ENCODE measurements around the gene C2CD4B.

DNA sequence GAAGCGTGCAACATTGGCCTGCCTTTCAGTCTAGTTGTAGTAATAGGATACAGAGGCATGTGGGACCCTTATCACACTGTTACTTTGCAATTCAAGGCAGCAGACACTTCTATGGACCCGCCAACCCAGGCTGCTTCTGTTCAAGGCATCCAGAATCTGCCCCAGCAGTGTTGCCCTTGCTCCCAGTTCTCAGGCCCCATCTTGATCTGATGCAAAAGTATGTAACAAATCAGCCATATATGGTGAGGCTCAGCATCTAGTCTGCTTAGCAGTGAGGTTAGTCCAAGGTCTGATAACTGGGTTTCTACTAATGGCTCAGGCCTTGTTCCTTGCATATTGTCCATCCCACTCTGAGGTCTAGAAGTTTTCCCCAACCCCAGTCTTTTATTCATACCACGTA is 17.9 kb downstream of the C2CD4B start:
- TF ChIP-seq, protein P1, sequence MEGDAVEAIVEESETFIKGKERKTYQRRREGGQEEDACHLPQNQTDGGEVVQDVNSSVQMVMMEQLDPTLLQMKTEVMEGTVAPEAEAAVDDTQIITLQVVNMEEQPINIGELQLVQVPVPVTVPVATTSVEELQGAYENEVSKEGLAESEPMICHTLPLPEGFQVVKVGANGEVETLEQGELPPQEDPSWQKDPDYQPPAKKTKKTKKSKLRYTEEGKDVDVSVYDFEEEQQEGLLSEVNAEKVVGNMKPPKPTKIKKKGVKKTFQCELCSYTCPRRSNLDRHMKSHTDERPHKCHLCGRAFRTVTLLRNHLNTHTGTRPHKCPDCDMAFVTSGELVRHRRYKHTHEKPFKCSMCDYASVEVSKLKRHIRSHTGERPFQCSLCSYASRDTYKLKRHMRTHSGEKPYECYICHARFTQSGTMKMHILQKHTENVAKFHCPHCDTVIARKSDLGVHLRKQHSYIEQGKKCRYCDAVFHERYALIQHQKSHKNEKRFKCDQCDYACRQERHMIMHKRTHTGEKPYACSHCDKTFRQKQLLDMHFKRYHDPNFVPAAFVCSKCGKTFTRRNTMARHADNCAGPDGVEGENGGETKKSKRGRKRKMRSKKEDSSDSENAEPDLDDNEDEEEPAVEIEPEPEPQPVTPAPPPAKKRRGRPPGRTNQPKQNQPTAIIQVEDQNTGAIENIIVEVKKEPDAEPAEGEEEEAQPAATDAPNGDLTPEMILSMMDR (IDR thresholded peaks at IDR 0.05; ENCODE audit: insufficient read depth, low read length, poor library complexity, severe bottlenecking) = no peak
- no peak for TF ChIP-seq EZH2phosphoT487 (conservative IDR thresholded peaks at IDR 0.05; ENCODE audit: low read length)
